KOPT-K1 (cell line): ENCODE measurements around the gene PBX3.

Source experiments
- H3K27ac ChIP-seq: fragments of 200-600 bp; sonication (generic); 2 replicates; pipeline ENCODE4 v1.5.1; 2016; ENCODE audit warnings: antibody characterized with exemption, mild to moderate bottlenecking, low read depth, low read length; ENCODE audit not compliant: poor library complexity, severe bottlenecking
- H3K36me3 ChIP-seq: fragments of 200-600 bp; sonication (generic); 2 replicates; pipeline ENCODE4 v1.5.1; 2017; ENCODE audit warnings: antibody characterized with exemption, mild to moderate bottlenecking, low read length, moderate library complexity; ENCODE audit not compliant: insufficient read depth
- H3K9me3 ChIP-seq: fragments of 200-600 bp; sonication (generic); 2 replicates; pipeline ENCODE4 v1.5.1; 2017; ENCODE audit warnings: antibody characterized with exemption, low read length, mild to moderate bottlenecking; ENCODE audit not compliant: insufficient read depth, poor library complexity, severe bottlenecking

The PBX3 gene

GRCh38 chr9:125973547-125973946 lies 226.4 kb downstream of the PBX3 start:
- Histone ChIP-seq H3K36me3 (no peaks in the 10 kb centered on the region), H3K9me3 (peaks cover 3% of the 10 kb centered on the region)

GRCh38 chr9:125974705-125975104 lies 227.5 kb downstream of the PBX3 start:
- H3K9me3 ChIP-seq, result peaks cover 12% of the 10 kb centered on the region
- H3K36me3 ChIP-seq, result no peaks in the 10 kb centered on the region
- no peak overlapping the region for H3K27ac ChIP-seq

More at GRCh38 chr9:125973547-125973946, 226.4 kb downstream of the PBX3 start:
- H3K27ac ChIP-seq, result no peak overlapping the region

GRCh38 chr9:125977223-125977622 lies 230.1 kb downstream of the PBX3 start:
- Histone ChIP-seq H3K9me3 (peaks cover 22% of the 10 kb centered on the region), H3K36me3 (no peaks in the 10 kb centered on the region), H3K27ac (no peak overlapping the region)

- peaks cover 22% of the 10 kb centered on the region for H3K9me3 ChIP-seq
- H3K27ac ChIP-seq, result no peak overlapping the region
Measured at GRCh38 chr9:125979383-125979782, 232.2 kb downstream of the PBX3 start.

GRCh38 chr9:125982798-125983406 lies 235.7 kb downstream of the PBX3 start:
- Histone ChIP-seq H3K36me3 (no peaks in the 10 kb centered on the region), H3K9me3 (peaks cover 22% of the 10 kb centered on the region), H3K27ac (no peak overlapping the region)

More at GRCh38 chr9:125979383-125979782, 232.2 kb downstream of the PBX3 start:
- no peaks in the 10 kb centered on the region for H3K36me3 ChIP-seq

DNA sequence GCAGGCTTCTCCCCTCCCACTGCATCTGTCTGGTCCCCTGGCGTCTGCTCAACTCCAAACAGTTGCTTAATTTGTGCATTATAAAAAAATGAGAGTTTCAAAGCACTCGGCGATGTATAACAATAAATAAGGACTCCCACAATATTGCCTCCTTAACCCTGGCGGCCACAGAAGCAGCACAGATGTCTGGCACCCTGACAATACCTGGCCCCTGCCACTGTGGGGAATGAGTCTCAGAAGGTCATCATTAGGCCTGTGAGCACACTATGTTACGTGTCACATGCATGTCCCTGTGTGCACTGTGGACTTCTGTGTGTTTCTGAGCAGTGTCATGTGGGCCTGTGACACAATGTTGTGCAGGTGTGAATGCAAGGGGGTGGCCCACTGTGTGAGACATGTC lies 236.5 kb downstream of the PBX3 start:
- H3K27ac ChIP-seq, result no peak overlapping the region
- no peaks in the 10 kb centered on the region for H3K36me3 ChIP-seq
- peaks cover 17% of the 10 kb centered on the region for H3K9me3 ChIP-seq

- Histone ChIP-seq H3K9me3 (peaks cover 12% of the 10 kb centered on the region), H3K27ac (no peak overlapping the region), H3K36me3 (no peaks in the 10 kb centered on the region)
Measured at GRCh38 chr9:125984461-125984860, 237.3 kb downstream of the PBX3 start.

GRCh38 chr9:125985142-125985997 lies 238.2 kb downstream of the PBX3 start:
- Histone ChIP-seq H3K9me3 (peaks cover 3% of the 10 kb centered on the region), H3K27ac (no peak overlapping the region), H3K36me3 (no peaks in the 10 kb centered on the region)

GRCh38 chr9:125985998-125986655 lies 239.0 kb downstream of the PBX3 start:
- no peaks in the 10 kb centered on the region for H3K36me3 ChIP-seq
- H3K9me3 ChIP-seq, result no peaks in the 10 kb centered on the region
- no peak overlapping the region for H3K27ac ChIP-seq

GRCh38 chr9:125986966-125987365 lies 239.8 kb downstream of the PBX3 start:
- Histone ChIP-seq H3K9me3 (no peaks in the 10 kb centered on the region), H3K36me3 (no peaks in the 10 kb centered on the region), H3K27ac (no peak overlapping the region)

DNA sequence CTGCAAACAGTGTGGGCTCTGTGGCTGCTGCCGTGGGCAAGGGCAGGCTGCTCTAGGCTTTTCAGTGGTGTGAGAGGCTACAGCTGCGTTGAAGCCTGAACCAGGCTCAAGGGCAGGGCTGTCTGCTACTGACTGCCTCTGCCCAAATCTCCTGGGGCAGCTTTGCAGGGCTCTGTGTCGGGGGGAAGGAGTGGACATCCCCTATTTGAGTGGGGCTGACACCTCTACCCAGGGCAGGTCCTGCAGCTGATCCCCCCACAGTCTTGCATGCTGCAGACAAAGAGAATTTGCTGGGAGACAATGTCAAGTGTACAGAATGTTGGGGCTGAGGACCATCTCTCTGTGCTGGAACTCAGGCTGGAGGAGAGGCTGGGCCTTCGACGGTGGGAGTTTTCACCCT lies 240.2 kb downstream of the PBX3 start:
- Histone ChIP-seq H3K27ac (no peak overlapping the region), H3K9me3 (no peaks in the 10 kb centered on the region), H3K36me3 (no peaks in the 10 kb centered on the region)

GRCh38 chr9:125988479-125989050 lies 241.4 kb downstream of the PBX3 start:
- Histone ChIP-seq H3K36me3 (no peaks in the 10 kb centered on the region), H3K9me3 (no peaks in the 10 kb centered on the region), H3K27ac (no peak overlapping the region)

GRCh38 chr9:125989090-125989501 lies 241.9 kb downstream of the PBX3 start:
- no peaks in the 10 kb centered on the region for H3K9me3 ChIP-seq
- no peaks in the 10 kb centered on the region for H3K36me3 ChIP-seq
- no peak overlapping the region for H3K27ac ChIP-seq

- H3K9me3 ChIP-seq, result no peaks in the 10 kb centered on the region
- no peak overlapping the region for H3K27ac ChIP-seq
- no peaks in the 10 kb centered on the region for H3K36me3 ChIP-seq
Measured at GRCh38 chr9:125989524-125990180, 242.5 kb downstream of the PBX3 start.
